ENCODE measurements around the gene ADAM10.

Gene ADAM10

GRCh38 chr15:58551084-58551763, 198.3 kb downstream of the ADAM10 start:
- DNase-seq (ENCODE audit: low read depth), result no peak

- no peak for DNase-seq (ENCODE audit: low read depth)
These were observed 199.8 kb downstream of the ADAM10 start for GRCh38 chr15:58549785-58550074.

DNA sequence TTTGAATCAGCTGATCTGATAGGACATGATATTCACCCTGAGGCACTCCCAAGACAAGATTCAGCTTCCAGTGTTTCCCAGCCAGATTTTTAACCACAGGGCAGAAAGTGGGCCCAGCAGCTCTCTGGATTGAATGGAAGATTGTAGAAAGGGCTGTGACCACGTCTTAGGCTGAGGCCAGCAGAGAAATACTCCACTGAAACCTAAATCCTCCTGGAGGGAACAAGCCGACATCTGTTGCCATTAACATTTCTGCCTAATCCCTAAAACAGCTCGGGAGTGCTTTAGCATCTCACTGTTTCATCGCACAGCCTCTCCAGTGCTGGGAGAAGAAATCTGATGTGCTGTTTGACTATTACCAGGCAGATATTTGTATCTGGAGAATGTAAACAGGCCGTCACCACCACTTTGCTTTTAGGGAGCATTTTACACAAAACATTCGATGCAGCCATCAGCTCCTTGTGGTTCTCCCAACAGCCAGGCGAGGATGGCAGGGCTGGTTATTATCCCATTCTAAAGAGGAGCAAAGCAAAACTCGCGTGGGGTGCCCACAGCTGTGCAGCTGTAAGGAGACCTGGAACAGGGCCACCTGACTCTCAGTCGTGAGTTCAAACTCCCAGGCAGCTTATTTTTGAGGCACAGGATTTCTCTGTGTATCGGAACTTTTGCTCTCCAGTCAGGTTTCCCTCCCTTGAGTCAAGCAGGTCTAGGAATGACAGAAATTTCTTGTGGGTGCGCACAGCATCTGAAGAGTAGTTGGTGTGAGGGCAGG, 200.3 kb downstream of the ADAM10 start:
- peak; percentile 28 for DNase-seq (ENCODE audit: low read depth)

DNA sequence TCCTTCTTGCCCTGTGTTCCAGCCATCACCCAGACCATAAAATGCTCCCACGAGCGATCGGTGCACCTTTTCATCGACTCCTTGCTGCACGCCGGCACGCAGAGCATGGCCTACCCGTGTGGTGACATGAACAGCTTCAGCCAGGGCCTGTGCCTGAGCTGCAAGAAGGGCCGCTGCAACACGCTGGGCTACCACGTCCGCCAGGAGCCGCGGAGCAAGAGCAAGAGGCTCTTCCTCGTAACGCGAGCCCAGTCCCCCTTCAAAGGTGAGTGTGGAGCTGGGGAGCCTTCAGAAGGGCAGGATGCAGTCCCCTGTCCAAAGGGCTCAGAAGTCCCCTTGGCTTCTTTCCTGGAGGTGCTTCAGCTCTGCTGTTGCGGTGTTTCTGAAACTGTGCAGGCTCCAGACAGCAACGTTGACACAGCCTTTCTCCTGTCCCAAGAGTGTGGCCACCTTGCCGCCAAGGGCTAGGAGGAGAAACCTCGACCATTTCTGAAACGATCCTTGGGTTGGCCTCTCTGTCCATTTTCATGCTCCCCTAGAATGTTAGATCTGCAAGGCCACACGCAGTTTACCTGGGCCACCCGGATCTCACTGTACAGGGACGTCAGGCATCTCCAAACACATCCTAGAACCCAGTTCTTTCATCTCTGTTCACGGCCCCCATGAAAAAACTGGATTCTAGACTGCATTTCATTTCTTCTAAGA, 201.0 kb downstream of the ADAM10 start:
- no peak for DNase-seq (ENCODE audit: low read depth)

GRCh38 chr15:58547628-58548307, 201.7 kb downstream of the ADAM10 start:
- no peak for DNase-seq (ENCODE audit: low read depth)

DNA sequence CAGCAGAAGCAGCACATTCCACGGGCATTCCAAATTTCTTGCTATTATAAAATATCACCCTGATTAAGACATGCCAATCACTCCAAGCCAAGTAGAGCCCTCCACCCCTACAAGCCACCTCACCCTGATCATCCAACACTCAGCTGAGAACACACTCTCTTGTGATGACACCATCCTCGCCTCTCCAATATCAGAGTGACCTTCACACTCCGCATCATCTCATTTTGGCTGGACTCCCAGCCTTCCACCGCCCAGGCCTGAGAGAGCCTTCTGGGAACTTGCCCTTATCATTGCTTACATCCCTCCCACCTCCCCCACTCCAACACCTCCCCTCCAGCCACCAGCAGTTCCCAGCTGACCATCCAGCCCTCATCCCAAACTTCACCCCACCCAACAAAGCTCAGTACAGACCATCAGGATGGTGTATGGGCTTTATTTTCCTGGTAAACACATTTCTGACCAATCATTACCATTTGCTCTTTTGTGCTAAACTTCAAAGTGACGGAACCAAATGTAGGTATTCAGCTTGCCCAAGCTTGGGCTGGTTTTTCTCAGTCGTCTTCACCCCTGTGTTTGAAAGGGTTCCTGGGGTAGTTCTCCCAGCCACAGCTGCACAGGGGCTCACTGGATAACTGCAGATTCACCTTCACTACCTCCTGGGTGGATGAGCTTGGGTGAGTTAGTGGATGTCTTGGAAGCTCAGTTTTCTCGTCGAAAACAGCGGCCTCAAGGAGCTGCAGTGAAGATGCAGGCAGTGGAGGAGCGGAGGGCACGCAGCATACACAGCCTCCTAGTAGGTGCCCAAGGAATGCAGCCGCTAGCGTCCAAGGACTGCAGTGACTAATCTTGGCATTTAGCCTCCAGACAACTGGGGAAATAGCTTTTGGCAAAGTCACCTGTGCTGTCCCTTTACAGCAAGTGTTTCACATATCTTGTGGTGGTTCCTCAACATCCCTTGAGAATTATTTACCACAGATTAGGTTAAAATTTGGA, 202.6 kb downstream of the ADAM10 start:
- peak; percentile 92 for DNase-seq (ENCODE audit: low read depth)

GRCh38 chr15:58546066-58546591, 203.4 kb downstream of the ADAM10 start:
- no peak for DNase-seq (ENCODE audit: low read depth)

GRCh38 chr15:58545307-58546065, 204.0 kb downstream of the ADAM10 start:
- peak; percentile 53 for DNase-seq (ENCODE audit: low read depth)

DNA sequence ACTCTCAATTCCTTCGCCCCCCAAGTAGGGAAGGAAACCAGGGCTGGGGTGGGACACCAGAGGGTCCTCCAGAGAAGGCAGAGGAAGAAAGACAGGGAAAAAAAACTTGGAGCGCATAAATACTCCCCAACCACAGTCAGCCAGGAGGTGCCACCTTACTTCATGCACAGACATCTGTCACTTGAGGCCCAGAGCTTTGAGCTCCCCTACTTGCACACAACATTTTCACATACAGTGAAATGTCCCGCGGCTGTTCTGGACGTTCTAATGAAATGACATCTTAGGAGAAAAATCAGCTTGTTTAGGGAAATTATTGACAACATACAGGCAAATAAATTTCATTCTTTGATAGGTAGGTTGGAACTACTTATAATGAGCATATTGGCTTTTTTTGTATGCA, 204.8 kb downstream of the ADAM10 start:
- no peak for DNase-seq (ENCODE audit: low read depth)

DNA sequence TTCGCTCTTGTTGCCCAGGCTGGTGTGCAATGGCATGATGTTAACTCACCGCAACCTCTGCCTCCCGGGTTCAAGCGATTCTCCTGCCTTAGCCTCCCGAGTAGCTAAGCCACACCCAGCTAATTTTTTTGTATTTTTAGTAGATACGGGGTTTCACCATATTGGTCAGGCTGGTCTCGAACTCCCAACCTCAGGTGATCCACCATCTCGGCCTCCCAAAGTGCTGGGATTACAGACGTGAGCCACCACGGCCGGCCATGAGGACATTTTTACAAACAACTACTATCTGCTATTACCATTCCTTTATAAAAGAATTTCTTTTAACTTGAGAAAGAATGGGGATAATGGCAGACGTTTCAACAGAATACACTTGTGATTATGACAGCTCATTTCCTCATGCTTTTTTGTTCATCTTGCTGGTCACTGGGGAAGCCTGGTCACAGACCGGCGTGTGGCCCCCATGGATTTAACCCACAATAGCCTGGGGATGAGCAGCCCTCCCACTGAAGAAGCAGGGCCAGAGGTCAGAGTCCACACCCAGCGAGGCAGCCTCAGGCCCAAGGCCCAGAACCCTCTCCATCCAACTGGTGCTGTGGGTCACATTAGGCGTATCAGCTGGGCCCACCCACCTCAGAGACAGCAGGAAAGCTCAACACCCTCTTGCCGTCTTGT, 205.7 kb downstream of the ADAM10 start:
- no peak for DNase-seq (ENCODE audit: low read depth)

- no peak for DNase-seq (ENCODE audit: low read depth)
These were observed 208.0 kb downstream of the ADAM10 start for GRCh38 chr15:58541410-58542087.

DNA sequence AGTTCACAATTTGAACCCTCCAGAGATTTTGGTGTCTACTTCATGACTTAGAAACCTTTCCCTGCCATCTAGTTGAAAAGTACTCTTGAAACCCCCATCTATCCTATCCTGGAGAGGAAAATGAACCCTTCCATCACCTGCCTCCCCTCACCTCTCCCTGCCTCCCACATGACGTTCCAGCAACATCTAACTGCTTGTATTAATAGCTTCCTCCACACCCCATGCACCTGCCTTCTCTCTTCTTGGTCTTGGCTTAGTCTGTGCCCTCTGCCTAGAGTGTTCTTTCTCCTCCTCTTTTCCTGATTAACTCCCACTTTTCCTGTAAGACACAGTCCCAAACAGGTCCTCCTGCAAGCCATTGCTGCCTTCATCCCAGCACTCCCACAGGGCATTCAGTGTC, 210.0 kb downstream of the ADAM10 start:
- DNase-seq (ENCODE audit: low read depth), result no peak

- DNase-seq (ENCODE audit: low read depth), result no peak
These were observed 210.6 kb downstream of the ADAM10 start for GRCh38 chr15:58538901-58539300.
